Esophagus (tissue), 2 donors: ENCODE results near the gene FIG4. TPM values are rescaled to one million over a fixed set of nuclear protein-coding genes. Genes with fewer than 3 reads are reported as not detected.
A peak's percentile ranks its signal among the peaks of the same experiment; 100 is the strongest.

Source experiments
- H3K27ac ChIP-seq, 2 donors: one replicate each; pipeline ENCODE4 v1.5.1; 2013; ENCODE audit warnings: low read depth in 2 of 2, mild to moderate bottlenecking in 2 of 2, inconsistent platforms in 1 of 2, low read length in 1 of 2, moderate library complexity in 1 of 2
- H3K27me3 ChIP-seq, 2 donors: one replicate each; pipeline ENCODE4 v1.6.1; 2013; ENCODE audit warnings: low read length in 2 of 2, control low read depth in 1 of 2, mild to moderate bottlenecking in 1 of 2; ENCODE audit not compliant: insufficient read depth in 2 of 2, control insufficient read depth in 1 of 2
- H3K36me3 ChIP-seq, 2 donors: one replicate each; pipeline ENCODE4 v1.6.1; 2013; ENCODE audit warnings: low read length in 1 of 2; ENCODE audit not compliant: control insufficient read depth in 2 of 2, insufficient read depth in 2 of 2
- H3K4me1 ChIP-seq, 2 donors: one replicate each; pipeline ENCODE4 v1.6.1; 2013; ENCODE audit warnings: low read length in 1 of 2; ENCODE audit not compliant: control insufficient read depth in 2 of 2, insufficient read depth in 2 of 2
- H3K4me3 ChIP-seq, 2 donors: one replicate each; pipeline ENCODE4 v1.5.1; 2013; ENCODE audit warnings: low read length in 2 of 2, mild to moderate bottlenecking in 2 of 2, low read depth in 1 of 2, moderate library complexity in 1 of 2
- H3K9me3 ChIP-seq, 2 donors: one replicate each; pipeline ENCODE4 v1.6.1; 2013; ENCODE audit warnings: mild to moderate bottlenecking in 2 of 2, low read depth in 1 of 2, low read length in 1 of 2, moderate library complexity in 1 of 2; ENCODE audit not compliant: control insufficient read depth in 2 of 2, insufficient read depth in 1 of 2
- WGBS, 2 donors: extraction: QIAGEN DNeasy Blood & Tissue Kit; methylation state at CpG; one replicate each; pipeline ENCODE4 v1.1.7; 2013; 5-methylcytosine and 5-hydroxymethylcytosine counted together
- polyA plus RNA-seq, 2 donors: library from polyadenylated mRNA; stranded (reverse); fragments of 200-250 nt; gene quantifications; one replicate each; pipeline ENCODE4 v1.2.3, GENCODE V29; 2013
- donor health status: healthy with polysubstance abuse.
- donor health status: Bipolar disorder and iron deficiency.

Gene FIG4
- polyA plus RNA-seq, 2 donors: 5.2 to 6.6 TPM

- Histone ChIP-seq H3K4me3 (no peak overlapping the region), H3K36me3 (no peaks in the 10 kb centered on the region), H3K9me3 (no peaks in the 10 kb centered on the region), H3K27me3 (no peaks in the 10 kb centered on the region), H3K4me1 (no peaks in the 10 kb centered on the region), H3K27ac (no peak overlapping the region)
- WGBS, 2 donors: 94 to 95% methylated on average over 1 of the region's 1 CpG
These were observed 89.9 kb downstream of the FIG4 start for GRCh38 chr6:109781001-109781400.

GRCh38 chr6:109782491-109782999 is 91.4 kb downstream of the FIG4 start:
- H3K4me1 ChIP-seq: no peaks in the 10 kb centered on the region
- 81 to 84% methylated on average over 2 of the region's 2 CpGs for WGBS, 2 donors
- no peak overlapping the region for H3K4me3 ChIP-seq
- H3K36me3 ChIP-seq: no peaks in the 10 kb centered on the region
- no peaks in the 10 kb centered on the region for H3K9me3 ChIP-seq
- no peaks in the 10 kb centered on the region for H3K27me3 ChIP-seq
- no peak overlapping the region for H3K27ac ChIP-seq

- Histone ChIP-seq H3K27ac (no peak overlapping the region), H3K27me3 (no peaks in the 10 kb centered on the region), H3K9me3 (no peaks in the 10 kb centered on the region), H3K4me1 (no peaks in the 10 kb centered on the region), H3K36me3 (no peaks in the 10 kb centered on the region), H3K4me3 (no peak overlapping the region)
- WGBS, 2 donors: 78 to 83% methylated on average over 4 of the region's 4 CpGs
These were observed 92.3 kb downstream of the FIG4 start for GRCh38 chr6:109783250-109783986.

GRCh38 chr6:109787312-109787711 is 96.2 kb downstream of the FIG4 start:
- WGBS, 2 donors: 91 to 92% methylated on average over 2 of the region's 2 CpGs
- no peaks in the 10 kb centered on the region for H3K27me3 ChIP-seq
- H3K9me3 ChIP-seq: no peaks in the 10 kb centered on the region
- H3K27ac ChIP-seq: no peak overlapping the region
- H3K36me3 ChIP-seq: peaks cover 0 to 3% of the 10 kb centered on the region in 2 donors
- H3K4me1 ChIP-seq: no peaks in the 10 kb centered on the region
- no peak overlapping the region for H3K4me3 ChIP-seq

GRCh38 chr6:109788687-109789086 is 97.6 kb downstream of the FIG4 start:
- Histone ChIP-seq H3K9me3 (no peaks in the 10 kb centered on the region), H3K27ac (no peak overlapping the region), H3K4me3 (no peak overlapping the region), H3K36me3 (peaks cover 0 to 3% of the 10 kb centered on the region in 2 donors), H3K27me3 (no peaks in the 10 kb centered on the region), H3K4me1 (no peaks in the 10 kb centered on the region)
- 86 to 90% methylated on average over 3 of the region's 3 CpGs for WGBS, 2 donors

- Histone ChIP-seq H3K27me3 (no peaks in the 10 kb centered on the region), H3K36me3 (peaks cover 0 to 3% of the 10 kb centered on the region in 2 donors), H3K4me3 (no peak overlapping the region), H3K27ac (no peak overlapping the region), H3K9me3 (no peaks in the 10 kb centered on the region), H3K4me1 (peaks cover 0 to 6% of the 10 kb centered on the region in 2 donors)
- 47 to 52% methylated on average over 1 of the region's 1 CpG for WGBS, 2 donors
These were observed 99.0 kb downstream of the FIG4 start for GRCh38 chr6:109790131-109790530.

GRCh38 chr6:109791301-109791700 is 100.2 kb downstream of the FIG4 start:
- no peaks in the 10 kb centered on the region for H3K9me3 ChIP-seq
- H3K36me3 ChIP-seq: peaks cover 0 to 3% of the 10 kb centered on the region in 2 donors
- H3K4me1 ChIP-seq: peaks cover 0 to 6% of the 10 kb centered on the region in 2 donors
- 87 to 91% methylated on average over 12 of the region's 12 CpGs for WGBS, 2 donors
- no peak overlapping the region for H3K27ac ChIP-seq
- H3K27me3 ChIP-seq: no peaks in the 10 kb centered on the region
- H3K4me3 ChIP-seq: no peak overlapping the region

- H3K4me1 ChIP-seq: peaks cover 0 to 6% of the 10 kb centered on the region in 2 donors
- no peaks in the 10 kb centered on the region for H3K27me3 ChIP-seq
- H3K4me3 ChIP-seq: no peak overlapping the region
- no peaks in the 10 kb centered on the region for H3K9me3 ChIP-seq
- WGBS, 2 donors: 91 to 99% methylated on average over 1 of the region's 1 CpG
- peaks cover 0 to 3% of the 10 kb centered on the region in 2 donors for H3K36me3 ChIP-seq
- peak overlapping the region in 1 of 2 donors; percentile 56 for H3K27ac ChIP-seq
These were observed 101.9 kb downstream of the FIG4 start for GRCh38 chr6:109793021-109793420.

GRCh38 chr6:109793792-109794191 is 102.7 kb downstream of the FIG4 start:
- H3K4me1 ChIP-seq: peaks cover 0 to 6% of the 10 kb centered on the region in 2 donors
- H3K27ac ChIP-seq: peak overlapping the region; percentile 7 to 73
- peaks cover 0 to 3% of the 10 kb centered on the region in 2 donors for H3K36me3 ChIP-seq
- H3K9me3 ChIP-seq: no peaks in the 10 kb centered on the region
- H3K27me3 ChIP-seq: no peaks in the 10 kb centered on the region
- no peak overlapping the region for H3K4me3 ChIP-seq
- WGBS, 2 donors: 18 to 27% methylated on average over 1 of the region's 1 CpG
